Measurements from ENCODE around the gene HS6ST1.

- TF ChIP-seq POLR2A (IDR thresholded peaks at IDR 0.05; ENCODE audit: low read depth, low read length) (no peak), POLR2AphosphoS5 (IDR thresholded peaks at IDR 0.05; ENCODE audit: low read depth, low read length) (no peak), TAF1 (IDR thresholded peaks at IDR 0.05; ENCODE audit: low read depth, low read length) (no peak)
These were observed 81.6 kb downstream of the HS6ST1 start for GRCh38 chr2:128237081-128237534.

Data from GM12891 (cell line).